Activated naive CD8-positive, alpha-beta T cell treated with anti-CD3 and anti-CD28 coated beads, Interleukin-2, amount 50 U/mL, for 24 hours (primary cell): ENCODE data around the gene CALML3.
"Not testable (repeated sequence)": the region's sequence is repeated elsewhere in the genome, so short reads cannot be mapped to it uniquely, and the experiment has no call there.

ENCODE experiments used
- ATAC-seq: fragments of 150-1000 bp; cut with Tn5 transposase; one replicate; pipeline ENCODE4 v1.10.0; 2021
- DNase-seq: peaks from one replicate; pipeline ENCODE4 v3.0.0; 2021
- H3K27ac Mint-ChIP-seq: one replicate; pipeline ENCODE4 v1.8.0; 2021; ENCODE audit warnings: mild to moderate bottlenecking, mixed read lengths
- H3K27me3 Mint-ChIP-seq: one replicate; pipeline ENCODE4 v1.8.0; 2021; ENCODE audit warnings: mixed read lengths
- H3K36me3 Mint-ChIP-seq: one replicate; pipeline ENCODE4 v1.8.0; 2021; ENCODE audit warnings: low read depth, mixed read lengths
- H3K4me1 Mint-ChIP-seq: one replicate; pipeline ENCODE4 v1.8.0; 2021; ENCODE audit warnings: mixed read lengths
- H3K4me3 Mint-ChIP-seq: one replicate; pipeline ENCODE4 v1.8.0; 2021; ENCODE audit warnings: mild to moderate bottlenecking, moderate library complexity, mixed read lengths
- H3K9me3 Mint-ChIP-seq: one replicate; pipeline ENCODE4 v1.8.0; 2021; ENCODE audit warnings: mixed read lengths

CALML3 gene

GRCh38 chr10:5555021-5555510 lies 30.3 kb downstream of the CALML3 start:
- ATAC-seq: no peak
- Mint-ChIP-seq H3K9me3 (no peaks in the 10 kb centered on the region), H3K27ac (no peak overlapping the region), H3K36me3 (no peaks in the 10 kb centered on the region), H3K27me3 (peaks cover under 1% of the 10 kb centered on the region), H3K4me3 (no peak overlapping the region), H3K4me1 (peaks cover 30% of the 10 kb centered on the region)
- no peak for DNase-seq

GRCh38 chr10:5555881-5556280 lies 31.1 kb downstream of the CALML3 start:
- no peaks in the 10 kb centered on the region for H3K9me3 Mint-ChIP-seq
- no peak overlapping the region for H3K27ac Mint-ChIP-seq
- H3K4me3 Mint-ChIP-seq: no peak overlapping the region
- peaks cover 2% of the 10 kb centered on the region for H3K27me3 Mint-ChIP-seq
- no peak for DNase-seq
- ATAC-seq: no peak
- H3K4me1 Mint-ChIP-seq: peaks cover 27% of the 10 kb centered on the region
- no peaks in the 10 kb centered on the region for H3K36me3 Mint-ChIP-seq

GRCh38 chr10:5556576-5556975 lies 31.8 kb downstream of the CALML3 start:
- Mint-ChIP-seq H3K9me3 (no peaks in the 10 kb centered on the region), H3K27ac (no peak overlapping the region), H3K27me3 (peaks cover 2% of the 10 kb centered on the region), H3K4me1 (peaks cover 20% of the 10 kb centered on the region), H3K4me3 (no peak overlapping the region), H3K36me3 (no peaks in the 10 kb centered on the region)
- no peak for ATAC-seq
- no peak for DNase-seq

- H3K27me3 Mint-ChIP-seq: peaks cover 3% of the 10 kb centered on the region
Measured at GRCh38 chr10:5557040-5557721, 32.4 kb downstream of the CALML3 start.

GRCh38 chr10:5557799-5558771 lies 33.3 kb downstream of the CALML3 start:
- no peaks in the 10 kb centered on the region for H3K9me3 Mint-ChIP-seq
- no peaks in the 10 kb centered on the region for H3K36me3 Mint-ChIP-seq
- DNase-seq (no peak), ATAC-seq (no peak)
- H3K4me1 Mint-ChIP-seq: peaks cover 5% of the 10 kb centered on the region
- H3K27me3 Mint-ChIP-seq: peaks cover 6% of the 10 kb centered on the region
- H3K4me3 Mint-ChIP-seq: no peak overlapping the region
- no peak overlapping the region for H3K27ac Mint-ChIP-seq

More at GRCh38 chr10:5557040-5557721, 32.4 kb downstream of the CALML3 start:
- Mint-ChIP-seq H3K4me1 (peaks cover 14% of the 10 kb centered on the region), H3K4me3 (no peak overlapping the region), H3K9me3 (no peaks in the 10 kb centered on the region), H3K36me3 (no peaks in the 10 kb centered on the region), H3K27ac (no peak overlapping the region)
- ATAC-seq: no peak
- no peak for DNase-seq

- not testable (repeated sequence) for ATAC-seq, H3K27ac Mint-ChIP-seq, H3K27me3 Mint-ChIP-seq, H3K9me3 Mint-ChIP-seq, DNase-seq, H3K4me1 Mint-ChIP-seq, H3K36me3 Mint-ChIP-seq, H3K4me3 Mint-ChIP-seq
Measured at GRCh38 chr10:5559022-5559421, 34.3 kb downstream of the CALML3 start.

GRCh38 chr10:5559642-5560141 lies 34.9 kb downstream of the CALML3 start:
- H3K27ac Mint-ChIP-seq: no peak overlapping the region
- no peaks in the 10 kb centered on the region for H3K9me3 Mint-ChIP-seq
- no peak overlapping the region for H3K4me3 Mint-ChIP-seq
- H3K27me3 Mint-ChIP-seq: peaks cover 10% of the 10 kb centered on the region
- peaks cover 10% of the 10 kb centered on the region for H3K4me1 Mint-ChIP-seq
- DNase-seq (no peak), ATAC-seq (no peak)
- no peaks in the 10 kb centered on the region for H3K36me3 Mint-ChIP-seq

- DNase-seq (no peak), ATAC-seq (no peak)
- H3K4me3 Mint-ChIP-seq: no peak overlapping the region
- no peaks in the 10 kb centered on the region for H3K36me3 Mint-ChIP-seq
- no peaks in the 10 kb centered on the region for H3K9me3 Mint-ChIP-seq
- H3K27ac Mint-ChIP-seq: no peak overlapping the region
- peaks cover 10% of the 10 kb centered on the region for H3K27me3 Mint-ChIP-seq
- peaks cover 15% of the 10 kb centered on the region for H3K4me1 Mint-ChIP-seq
Measured at GRCh38 chr10:5560142-5560816, 35.5 kb downstream of the CALML3 start.

- no peaks in the 10 kb centered on the region for H3K36me3 Mint-ChIP-seq
- no peak for DNase-seq
- H3K4me3 Mint-ChIP-seq: no peak overlapping the region
- H3K27ac Mint-ChIP-seq: no peak overlapping the region
- no peak for ATAC-seq
- peaks cover 10% of the 10 kb centered on the region for H3K27me3 Mint-ChIP-seq
- H3K9me3 Mint-ChIP-seq: no peaks in the 10 kb centered on the region
- H3K4me1 Mint-ChIP-seq: peaks cover 18% of the 10 kb centered on the region
Measured at GRCh38 chr10:5560817-5561703, 36.3 kb downstream of the CALML3 start.

GRCh38 chr10:5561704-5562645 lies 37.2 kb downstream of the CALML3 start:
- H3K27ac Mint-ChIP-seq: no peak overlapping the region
- no peaks in the 10 kb centered on the region for H3K36me3 Mint-ChIP-seq
- no peaks in the 10 kb centered on the region for H3K9me3 Mint-ChIP-seq
- H3K4me1 Mint-ChIP-seq: peaks cover 26% of the 10 kb centered on the region
- DNase-seq: no peak
- no peak overlapping the region for H3K4me3 Mint-ChIP-seq
- no peak for ATAC-seq
- peaks cover 10% of the 10 kb centered on the region for H3K27me3 Mint-ChIP-seq

GRCh38 chr10:5563321-5563961 lies 38.7 kb downstream of the CALML3 start:
- Mint-ChIP-seq H3K9me3 (no peaks in the 10 kb centered on the region), H3K4me3 (no peak overlapping the region)
- no peak for DNase-seq

GRCh38 chr10:5563991-5564536 lies 39.3 kb downstream of the CALML3 start:
- peaks cover 10% of the 10 kb centered on the region for H3K27me3 Mint-ChIP-seq
- no peaks in the 10 kb centered on the region for H3K36me3 Mint-ChIP-seq
- ATAC-seq (peak; percentile 67), DNase-seq (peak; percentile 24)
- H3K9me3 Mint-ChIP-seq: peaks cover 3% of the 10 kb centered on the region
- H3K4me1 Mint-ChIP-seq: peaks cover 26% of the 10 kb centered on the region
- peak overlapping the region; percentile 55 for H3K27ac Mint-ChIP-seq
- H3K4me3 Mint-ChIP-seq: no peak overlapping the region

More at GRCh38 chr10:5563321-5563961, 38.7 kb downstream of the CALML3 start:
- H3K27me3 Mint-ChIP-seq: peaks cover 10% of the 10 kb centered on the region
- H3K4me1 Mint-ChIP-seq: peaks cover 26% of the 10 kb centered on the region
- H3K36me3 Mint-ChIP-seq: no peaks in the 10 kb centered on the region
- no peak for ATAC-seq
- no peak overlapping the region for H3K27ac Mint-ChIP-seq
